NCI-H460 (cell line): ENCODE data around the gene CLDN7. TPM values are rescaled to one million over a fixed set of nuclear protein-coding genes. Genes with fewer than 3 reads are reported as not detected.

Experiments
- DNase-seq: peaks from one replicate; pipeline ENCODE4 v3.0.0-alpha.2; 2016; ENCODE audit warnings: low read depth; ENCODE audit errors: extremely low read depth
- polyA plus RNA-seq: library from polyadenylated mRNA; depleted of rRNA; stranded (reverse); fragments of >200 nt; gene quantifications from 2 replicates; pipeline ENCODE4 v1.2.3, GENCODE V29; 2014; cell fraction: nucleus; rRNA removed
- total RNA-seq: library from RNA; depleted of rRNA; stranded (reverse); fragments of >200 nt; shearing (Covaris generic); gene quantifications from 2 replicates; pipeline ENCODE4 v1.2.3, GENCODE V29; 2014; rRNA removed

Gene CLDN7
- 12.6 and 13.2 TPM in 2 replicates for total RNA-seq
- 21.0 and 29.6 TPM in 2 replicates for polyA plus RNA-seq

- DNase-seq, result no peak
These were observed at the start of gene CLDN7 for GRCh38 chr17:7262192-7262934. TSS of gene CLDN7 (minus strand) at chr17:7262478. CDS start at chr17:7262043, 435 bp downstream.

DNA sequence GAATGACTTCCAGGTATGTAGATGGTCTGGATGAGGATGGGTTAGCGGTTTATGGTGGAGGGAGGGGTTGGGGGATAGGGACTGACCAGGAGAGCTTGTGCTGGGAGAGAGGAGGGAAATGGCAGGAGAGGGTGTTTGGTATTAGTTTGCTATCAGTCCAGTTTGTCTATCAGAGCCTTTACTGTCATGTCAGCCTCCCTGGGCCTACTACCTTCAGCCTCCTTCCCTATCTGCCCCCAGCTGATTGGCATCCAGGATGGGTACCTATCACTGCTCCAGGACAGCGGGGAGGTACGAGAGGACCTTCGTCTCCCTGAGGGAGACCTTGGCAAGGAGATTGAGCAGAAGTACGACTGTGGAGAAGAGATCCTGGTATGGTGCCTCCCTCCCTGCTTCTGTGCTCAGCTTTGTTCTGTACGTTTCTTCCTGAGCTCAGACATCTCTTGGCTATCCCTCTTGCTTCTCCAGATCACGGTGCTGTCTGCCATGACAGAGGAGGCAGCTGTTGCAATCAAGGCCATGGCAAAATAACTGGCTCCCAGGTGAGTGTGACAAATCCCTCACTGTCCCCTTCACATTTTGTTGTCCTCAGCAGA is 48.9 kb upstream of the CLDN7 start:
- DNase-seq, result no peak

- DNase-seq, result no peak
These were observed 47.4 kb upstream of the CLDN7 start for GRCh38 chr17:7309628-7310027.

- DNase-seq, result peak; percentile 74
These were observed 46.6 kb upstream of the CLDN7 start for GRCh38 chr17:7308625-7309433.

- DNase-seq, result no peak
These were observed 45.7 kb upstream of the CLDN7 start for GRCh38 chr17:7307686-7308624.

GRCh38 chr17:7306911-7307685 is 44.8 kb upstream of the CLDN7 start, which contains the start of gene EIF5A:
TSS of gene EIF5A (plus strand) at chr17:7307628. CDS start at chr17:7309636, 2,008 bp downstream.
- DNase-seq, result peak; percentile 100

GRCh38 chr17:7304179-7304578 is 41.9 kb upstream of the CLDN7 start:
- no peak for DNase-seq

GRCh38 chr17:7296189-7296861 is 34.0 kb upstream of the CLDN7 start:
- DNase-seq, result peak; percentile 69

DNA sequence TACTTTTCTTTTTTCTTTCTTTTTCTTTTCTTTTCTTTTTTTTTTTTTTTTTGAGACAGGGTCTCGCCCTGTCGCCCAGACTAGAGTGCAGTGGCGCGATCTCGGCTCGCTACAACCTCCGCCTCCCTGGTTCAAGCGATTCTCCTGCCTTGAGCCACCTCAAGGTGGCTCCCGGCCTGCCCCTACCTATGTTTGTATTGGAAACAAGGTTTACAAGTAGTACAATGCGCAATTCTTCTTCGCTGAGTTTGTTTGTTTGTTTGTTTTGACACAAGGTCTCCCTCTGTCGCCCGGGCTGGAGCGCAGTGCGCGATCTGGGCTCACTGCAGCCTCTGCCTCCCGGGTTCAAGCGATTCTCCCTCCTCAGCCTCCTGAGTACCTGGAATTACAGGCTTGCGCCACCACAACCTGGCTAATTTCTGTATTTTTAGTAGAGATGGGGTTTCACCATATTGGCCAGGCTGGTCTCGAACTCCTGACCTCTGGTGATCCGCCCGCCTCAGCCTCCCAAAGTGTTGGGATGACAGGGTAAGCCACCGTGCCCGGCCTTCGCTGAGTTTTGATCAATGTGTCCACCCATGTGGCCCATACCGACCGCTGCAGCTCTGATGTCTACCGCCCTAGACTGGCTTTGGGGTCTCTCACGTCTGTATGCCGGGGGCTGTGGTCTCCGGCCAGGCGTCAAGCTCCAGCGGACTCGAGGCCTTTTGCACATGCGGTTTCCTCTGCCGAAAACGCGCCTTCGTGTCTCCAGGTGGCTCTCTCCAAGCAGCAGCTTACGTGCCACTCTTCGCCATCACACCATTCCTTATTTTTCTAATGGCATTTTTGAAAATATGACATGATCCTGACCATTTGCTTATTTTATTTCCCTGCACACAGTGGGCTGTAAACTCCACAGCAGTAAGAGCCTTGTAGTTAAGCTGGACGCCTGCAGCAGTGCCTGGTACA is 33.2 kb upstream of the CLDN7 start:
- DNase-seq, result no peak

DNA sequence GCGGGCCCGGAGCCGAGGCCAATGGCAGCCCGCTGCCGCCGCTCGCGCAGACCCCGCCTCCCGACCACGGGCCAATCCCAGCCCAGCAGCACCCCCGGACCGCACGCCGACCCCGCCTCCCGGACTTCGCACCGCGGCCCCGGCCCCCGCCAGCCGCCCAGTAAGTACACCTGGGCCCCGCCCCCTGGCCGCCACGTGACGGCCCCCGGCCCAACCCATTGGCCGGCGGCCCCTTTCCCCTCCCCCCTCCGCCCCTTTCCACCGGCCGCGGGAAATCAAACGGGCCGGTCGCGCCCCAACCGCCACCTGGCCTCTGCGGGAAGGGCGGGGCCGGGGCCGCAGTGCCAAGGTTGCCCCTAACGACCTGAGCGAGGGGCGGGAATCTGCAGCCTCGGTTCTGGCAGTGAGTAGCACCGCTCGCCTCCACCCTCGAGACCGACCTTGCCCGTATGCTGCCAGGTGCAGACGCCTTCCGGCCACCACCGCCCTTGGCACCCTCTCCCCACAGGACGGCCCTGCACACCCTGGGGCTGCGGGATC is 32.4 kb upstream of the CLDN7 start, which contains the start of gene YBX2:
Gene YBX2, minus strand, starts transcription at position 26 of the 540 bp plus-strand sequence. CDS start 139 bp downstream, outside the sequence.
- DNase-seq, result no peak

DNA sequence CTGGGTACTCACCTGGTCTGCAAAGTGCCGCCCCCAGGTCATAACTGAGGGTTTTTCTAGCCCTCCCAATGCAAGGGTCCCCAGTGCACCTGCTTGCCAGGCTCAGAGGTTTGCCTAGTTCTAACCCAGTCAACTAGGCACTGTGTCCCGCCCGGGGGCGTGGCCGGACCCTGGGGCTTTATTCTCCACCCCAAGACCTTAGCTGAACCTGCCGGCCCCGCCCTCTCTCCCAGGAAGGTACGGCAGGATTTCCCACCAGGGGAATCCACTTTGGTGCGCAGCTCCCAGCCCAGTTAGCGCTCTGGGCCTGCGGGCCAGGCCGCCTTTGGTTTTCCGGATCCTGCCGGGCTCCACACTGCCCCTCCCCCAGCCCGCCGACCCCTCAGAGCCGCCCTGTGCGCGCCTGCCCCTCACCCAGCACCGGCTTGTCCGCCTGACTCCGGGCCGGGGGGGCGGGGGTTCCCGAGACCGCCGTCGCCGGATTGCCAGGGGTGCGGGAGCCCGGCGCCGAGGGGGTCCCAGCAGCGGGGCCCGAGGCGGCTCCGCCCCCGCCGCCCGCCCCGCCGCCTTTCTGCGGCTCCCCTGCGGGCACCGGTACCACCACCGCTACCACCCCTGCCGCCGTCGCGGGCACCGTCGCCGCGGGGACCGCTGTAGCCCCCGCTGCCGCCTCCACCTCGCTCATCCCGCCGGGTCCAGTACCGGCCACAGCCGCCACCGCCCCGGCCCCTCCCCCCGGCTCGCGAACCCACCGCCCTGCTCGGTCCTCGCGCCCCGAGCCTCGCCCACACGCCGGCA is 31.7 kb upstream of the CLDN7 start:
- no peak for DNase-seq

DNA sequence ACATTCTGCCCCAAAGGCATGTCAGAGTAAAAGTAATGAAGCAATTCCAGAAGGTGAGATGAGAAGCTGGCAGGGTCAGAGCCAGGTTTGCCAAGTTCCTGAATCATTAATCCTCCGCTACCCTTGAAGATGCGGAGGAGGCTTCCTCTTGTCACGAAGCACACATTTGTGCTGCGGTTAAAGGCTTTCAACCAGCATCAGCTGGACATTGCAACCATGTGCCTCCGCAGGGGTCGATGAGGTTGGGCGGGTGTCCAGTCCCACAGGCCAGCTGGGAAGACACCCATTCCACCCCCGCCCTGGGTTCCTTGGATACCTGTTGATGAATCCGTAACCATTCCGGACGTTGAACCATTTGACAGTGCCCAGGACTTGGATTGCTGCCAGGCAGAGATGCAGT is 30.9 kb upstream of the CLDN7 start:
- DNase-seq, result no peak

- no peak for DNase-seq
These were observed 30.5 kb upstream of the CLDN7 start for GRCh38 chr17:7292729-7293128.

GRCh38 chr17:7292194-7292593 is 29.9 kb upstream of the CLDN7 start:
- DNase-seq, result no peak

- DNase-seq, result no peak
These were observed 28.4 kb upstream of the CLDN7 start for GRCh38 chr17:7290685-7291084.

DNA sequence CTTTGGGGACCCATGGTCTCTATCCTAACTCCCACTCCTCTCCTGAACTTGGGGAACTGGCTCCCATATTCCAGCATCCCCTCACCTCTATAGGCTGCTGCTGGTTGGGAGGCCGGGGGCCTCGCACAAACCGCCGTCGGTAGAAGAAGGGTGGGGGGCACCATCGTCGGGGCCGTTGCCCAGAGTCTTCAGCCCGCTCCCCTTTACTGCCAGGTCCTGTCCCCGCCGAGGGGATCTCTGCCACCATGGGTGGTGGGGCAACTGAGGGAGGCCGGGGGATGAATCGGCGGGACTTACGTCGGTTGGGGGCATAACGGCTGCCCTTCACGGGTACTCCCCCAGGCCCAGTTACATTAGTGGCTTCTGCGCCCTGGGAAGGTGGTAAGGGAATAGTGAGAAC is 27.9 kb upstream of the CLDN7 start:
- no peak for DNase-seq
